Aorta (tissue), 5 donors: Measurements from ENCODE around the gene SERPINE2. TPM values are rescaled to one million over a fixed set of nuclear protein-coding genes. Genes with fewer than 3 reads are reported as not detected.
A peak's percentile ranks its signal among the peaks of the same experiment; 100 is the strongest.

Source experiments
- ATAC-seq: fragments of 200-7000 bp; cut with Tn5 transposase; one replicate; pipeline ENCODE4 v1.9.1; 2022; ENCODE audit warnings: moderate library complexity; ENCODE audit not compliant: low FRiP score
- DNase-seq, 2 donors: peaks; one replicate each; pipeline ENCODE4 v3.0.0-alpha.2; 2020
- H3K27ac ChIP-seq, 2 donors: one replicate each; pipeline ENCODE4 v1.5.1; 2013; ENCODE audit warnings: low read length in 2 of 2, mild to moderate bottlenecking in 2 of 2, moderate library complexity in 2 of 2, control low read depth in 1 of 2, inconsistent platforms in 1 of 2, low read depth in 1 of 2
- H3K27me3 ChIP-seq, 2 donors: one replicate each; pipeline ENCODE4 v1.6.1; 2013; ENCODE audit warnings: control low read depth in 1 of 2, low read length in 1 of 2, mild to moderate bottlenecking in 1 of 2, moderate library complexity in 1 of 2; ENCODE audit not compliant: insufficient read depth in 2 of 2, control insufficient read depth in 1 of 2
- H3K36me3 ChIP-seq, 2 donors: one replicate each; pipeline ENCODE4 v1.6.1; 2013; ENCODE audit warnings: control low read depth in 1 of 2, low read length in 1 of 2, mild to moderate bottlenecking in 1 of 2; ENCODE audit not compliant: insufficient read depth in 2 of 2, control insufficient read depth in 1 of 2
- H3K4me1 ChIP-seq, 2 donors: one replicate each; pipeline ENCODE4 v1.6.1; 2013; ENCODE audit warnings: low read length in 2 of 2, control low read depth in 1 of 2, mild to moderate bottlenecking in 1 of 2, moderate library complexity in 1 of 2; ENCODE audit not compliant: insufficient read depth in 2 of 2, control insufficient read depth in 1 of 2
- H3K4me3 ChIP-seq, 2 donors: one replicate each; pipeline ENCODE4 v1.5.1; 2013; ENCODE audit warnings: low read length in 2 of 2, control low read depth in 1 of 2, mild to moderate bottlenecking in 1 of 2
- H3K9me3 ChIP-seq: one replicate; pipeline ENCODE4 v1.6.1; 2013; ENCODE audit warnings: mild to moderate bottlenecking, low read length; ENCODE audit not compliant: control insufficient read depth
- WGBS, 2 donors: extraction: QIAGEN DNeasy Blood & Tissue Kit; methylation state at CpG; one replicate each; pipeline ENCODE4 v1.1.7; 2013; 5-methylcytosine and 5-hydroxymethylcytosine counted together
- intact Hi-C, 2 donors: fragments of 100-400 bp; cut with DNase I; formaldehyde crosslinking; loops; one replicate each; pipeline versions ENCODE4 v1.14.2 to v1.15.0; 2022
- polyA plus RNA-seq, 2 donors: library from polyadenylated mRNA; stranded (reverse); fragments of 200-250 nt; gene quantifications; one replicate each; pipeline ENCODE4 v1.2.3, GENCODE V29; 2013
- total RNA-seq, 2 donors: library from RNA; stranded (reverse); fragmentation: NEBNext Ultra II Directional; extraction: Animal tissue kit (Norgen Biotek cat#: 25700); gene quantifications; one replicate each; pipeline ENCODE4 v1.2.1, GENCODE V29; 2021
- donor health status: healthy with polysubstance abuse.
- donor health status: Bipolar disorder and iron deficiency.
- donor health status: DM: no; HTN: no; CAD: no.
- donor health status: DM: no; HTN: no; CAD: no.
- donor health status: DM: yes; HTN: yes; CAD: no.

Gene SERPINE2
- total and polyA plus RNA-seq, 4 donors = 11.7 to 222 (median 97.5) TPM

- ATAC-seq (no peak), DNase-seq (no peak)
- intact Hi-C loops = no loop called here
- no peaks in the 10 kb centered on the region for H3K27me3 ChIP-seq
- no peak overlapping the region for H3K27ac ChIP-seq
- no peaks in the 10 kb centered on the region for H3K4me1 ChIP-seq
- H3K4me3 ChIP-seq = no peak overlapping the region
- H3K9me3 ChIP-seq = no peaks in the 10 kb centered on the region
- 94 to 98% methylated on average over 6 of the region's 6 CpGs for WGBS, 2 donors
- no peaks in the 10 kb centered on the region for H3K36me3 ChIP-seq
Observed at GRCh38 chr2:223996391-223996790, 42.7 kb downstream of the SERPINE2 start.

DNA sequence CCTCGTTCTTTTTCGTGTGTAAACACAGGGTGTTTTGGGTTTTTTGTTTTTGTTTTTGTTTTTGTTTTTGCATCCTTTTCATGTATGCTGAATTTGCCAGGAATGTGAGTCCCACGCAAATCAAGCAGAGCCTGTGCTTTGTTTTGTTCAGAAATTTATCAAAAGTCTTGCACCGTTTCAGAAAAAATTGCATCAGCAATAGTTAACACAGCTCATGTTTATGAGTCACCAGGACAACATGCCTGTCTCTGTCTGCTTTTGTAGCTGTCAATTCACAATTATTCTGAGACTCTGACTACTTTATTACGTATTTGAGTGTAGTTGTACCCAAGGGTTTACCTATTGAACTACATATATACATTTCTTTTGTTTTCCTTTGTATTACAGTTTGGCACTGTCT lies 43.5 kb downstream of the SERPINE2 start:
- no peak for ATAC-seq
- DNase-seq = no peak
- no peak overlapping the region for H3K4me3 ChIP-seq
- H3K27ac ChIP-seq = no peak overlapping the region
- H3K27me3 ChIP-seq = no peaks in the 10 kb centered on the region
- 82 to 88% methylated on average over 5 of the region's 5 CpGs for WGBS, 2 donors
- H3K4me1 ChIP-seq = no peaks in the 10 kb centered on the region
- H3K9me3 ChIP-seq = no peaks in the 10 kb centered on the region
- intact Hi-C loops = loop anchor here in 1 of 2 donors (2.0 kb wide), 1 partner anchor 289 kb away; no protein-coding TSS in a partner anchor
- H3K36me3 ChIP-seq = no peaks in the 10 kb centered on the region

GRCh38 chr2:223994562-223995162 lies 44.4 kb downstream of the SERPINE2 start:
- ATAC-seq = no peak
- 94 to 95% methylated on average over 4 of the region's 4 CpGs for whole genome bisulfite sequencing, 2 donors

GRCh38 chr2:223993634-223994232 lies 45.4 kb downstream of the SERPINE2 start:
- H3K27me3 ChIP-seq = no peaks in the 10 kb centered on the region
- H3K27ac ChIP-seq = no peak overlapping the region
- 28 to 31% methylated on average over 5 of the region's 5 CpGs for WGBS, 2 donors
- no peaks in the 10 kb centered on the region for H3K36me3 ChIP-seq
- ATAC-seq (peak; percentile 87), DNase-seq (peak in 1 of 2 donors; percentile 58)
- H3K4me3 ChIP-seq = no peak overlapping the region
- H3K4me1 ChIP-seq = no peaks in the 10 kb centered on the region
- intact Hi-C loops = loop anchor here (1.0 to 2.0 kb wide), 2 partner anchors 291 kb away; no protein-coding TSS in a partner anchor
- H3K9me3 ChIP-seq = no peaks in the 10 kb centered on the region

More at GRCh38 chr2:223994562-223995162, 44.4 kb downstream of the SERPINE2 start:
- Histone ChIP-seq H3K27me3 (no peaks in the 10 kb centered on the region), H3K9me3 (no peaks in the 10 kb centered on the region), H3K36me3 (no peaks in the 10 kb centered on the region), H3K4me3 (no peak overlapping the region), H3K27ac (no peak overlapping the region), H3K4me1 (no peaks in the 10 kb centered on the region)
- DNase-seq = no peak
- intact Hi-C loops = loop anchor here in 1 of 2 donors (2.0 kb wide), 1 partner anchor 290 kb away; no protein-coding TSS in a partner anchor

- Histone ChIP-seq H3K27ac (no peak overlapping the region), H3K9me3 (no peaks in the 10 kb centered on the region), H3K36me3 (no peaks in the 10 kb centered on the region), H3K27me3 (no peaks in the 10 kb centered on the region), H3K4me3 (no peak overlapping the region), H3K4me1 (no peaks in the 10 kb centered on the region)
- ATAC-seq (no peak), DNase-seq (no peak)
- intact Hi-C loops = no loop called here
- 92% methylated on average over 12 of the region's 12 CpGs for WGBS, 2 donors
Observed at GRCh38 chr2:223991611-223992010, 47.5 kb downstream of the SERPINE2 start.

- 70 to 73% methylated on average over 3 of the region's 3 CpGs for WGBS, 2 donors
- no peak overlapping the region for H3K4me3 ChIP-seq
- H3K9me3 ChIP-seq = no peaks in the 10 kb centered on the region
- no peaks in the 10 kb centered on the region for H3K4me1 ChIP-seq
- H3K27ac ChIP-seq = no peak overlapping the region
- H3K27me3 ChIP-seq = no peaks in the 10 kb centered on the region
- intact Hi-C loops = no loop called here
- no peaks in the 10 kb centered on the region for H3K36me3 ChIP-seq
- DNase-seq (no peak), ATAC-seq (no peak)
Observed at GRCh38 chr2:223989856-223990232, 49.2 kb downstream of the SERPINE2 start.

DNA sequence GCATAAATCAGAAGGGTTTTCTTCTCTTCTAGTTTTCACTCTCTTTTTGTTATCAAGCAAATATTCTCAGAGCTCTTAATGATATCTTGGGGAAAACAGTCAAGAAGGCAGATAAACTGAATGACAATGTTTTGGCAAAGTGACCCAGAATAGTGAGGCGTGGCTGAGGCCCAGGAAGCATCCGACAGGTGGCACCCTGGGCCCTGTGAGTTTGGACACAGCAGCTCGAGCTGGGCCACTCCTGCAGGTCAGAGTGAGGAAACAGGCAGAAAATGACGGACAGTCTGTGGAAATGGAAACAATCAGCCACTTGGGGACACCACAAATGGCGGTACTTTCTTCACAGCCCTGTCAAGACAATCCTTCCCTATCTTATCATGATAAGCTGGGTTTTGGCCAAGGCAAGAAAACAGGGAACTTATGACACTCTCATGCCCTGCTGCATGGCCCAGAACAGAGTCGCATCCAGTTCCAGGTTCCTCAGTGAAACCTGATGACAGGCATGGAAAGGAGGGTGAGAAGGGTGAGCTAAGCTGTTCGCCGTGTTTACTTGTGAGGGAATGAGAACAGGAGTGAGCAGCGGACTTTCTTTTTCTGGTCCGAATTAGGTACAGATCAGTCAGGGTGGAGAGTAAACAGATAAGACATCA lies 49.8 kb downstream of the SERPINE2 start:
- Histone ChIP-seq H3K4me1 (no peaks in the 10 kb centered on the region), H3K4me3 (no peak overlapping the region), H3K36me3 (no peaks in the 10 kb centered on the region), H3K9me3 (no peaks in the 10 kb centered on the region), H3K27ac (no peak overlapping the region), H3K27me3 (peaks cover 0 to 2% of the 10 kb centered on the region in 2 donors)
- intact Hi-C loops = no loop called here
- no peak for DNase-seq
- ATAC-seq = no peak
- WGBS, 2 donors = 81 to 85% methylated on average over 10 of the region's 10 CpGs

DNA sequence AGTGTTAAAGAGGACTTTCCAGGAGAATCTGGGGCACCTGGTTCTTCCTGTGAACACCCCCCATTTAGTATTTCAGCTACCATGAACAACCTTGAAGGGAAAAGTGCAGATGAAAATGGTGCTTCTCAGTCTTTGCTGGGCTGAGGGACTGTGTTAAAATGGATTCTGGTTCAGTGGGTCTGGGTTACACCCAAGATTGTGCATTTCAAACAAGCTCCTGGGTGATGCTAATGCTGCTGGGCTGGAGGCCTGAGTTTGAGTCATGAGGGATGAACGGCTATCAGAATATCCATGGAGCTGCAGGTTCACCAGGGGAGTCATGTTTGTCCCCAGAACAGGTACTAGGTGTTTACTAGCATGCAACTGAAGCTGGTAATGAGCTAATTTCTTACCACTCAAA lies 57.8 kb downstream of the SERPINE2 start:
- no peaks in the 10 kb centered on the region for H3K9me3 ChIP-seq
- DNase-seq (no peak), ATAC-seq (no peak)
- WGBS, 2 donors = 93% methylated on average over 1 of the region's 1 CpG
- intact Hi-C loops = no loop called here
- H3K36me3 ChIP-seq = no peaks in the 10 kb centered on the region
- no peak overlapping the region for H3K27ac ChIP-seq
- H3K27me3 ChIP-seq = peaks cover 0 to 3% of the 10 kb centered on the region in 2 donors
- no peaks in the 10 kb centered on the region for H3K4me1 ChIP-seq
- no peak overlapping the region for H3K4me3 ChIP-seq

GRCh38 chr2:223980803-223981202 lies 58.3 kb downstream of the SERPINE2 start:
- Histone ChIP-seq H3K27ac (no peak overlapping the region), H3K36me3 (no peaks in the 10 kb centered on the region), H3K9me3 (no peaks in the 10 kb centered on the region), H3K27me3 (peaks cover 0 to 3% of the 10 kb centered on the region in 2 donors), H3K4me3 (no peak overlapping the region), H3K4me1 (no peaks in the 10 kb centered on the region)
- intact Hi-C loops = no loop called here
- no peak for ATAC-seq
- 92% methylated on average over 4 of the region's 4 CpGs for WGBS, 2 donors
- no peak for DNase-seq
